K562 (cell line): Measurements from ENCODE around the gene PARD6A. TPM values are rescaled to one million over a fixed set of nuclear protein-coding genes. Genes with fewer than 3 reads are reported as not detected.

Experiments
- ATAC-seq: fragments of 200-7000 bp; cut with Tn5 transposase; 3 replicates; pipeline ENCODE4 v1.9.1; 2020; ENCODE audit warnings: moderate library complexity
- BruUV-seq: library from RNA; stranded (reverse); fragments of 400-500 nt; replicated peaks from 2 replicates; lab custom pipeline; 2021; lab: Mats Ljungman, UMichigan
- CTCF ChIA-PET: fragments of 300-600 bp; formaldehyde crosslinking; extraction: SDS; loops from one replicate; lab custom pipeline; 2021; ENCODE audit warnings: low intra/inter-chr PET ratio; lab: Yijun Ruan, JAX
- POLR2A ChIA-PET: fragments of 300-600, 350-650 bp; sonication (Branson Sonifier 250); formaldehyde crosslinking; extraction: SDS; loops from one replicate; lab custom pipeline; 2021; ENCODE audit warnings: antibody characterized with exemption, inconsistent platforms; lab: Yijun Ruan, JAX
- DNase-seq, 4 experiments: peaks; one replicate each; pipeline versions ENCODE4 v3.0.0 to v3.0.0-alpha.2; 2011 to 2018; ENCODE audit warnings: low spot score in 3 of 4, mixed read lengths in 3 of 4; ENCODE audit errors: extremely low read depth in 1 of 4
- FAIRE-seq: peaks from 2 replicates; lab custom pipeline; 2011; peaks lifted over from hg19 to GRCh38; lab: Jason Lieb, UNC
- H2AFZ ChIP-seq: 2 replicates; pipeline ENCODE4 v1.6.0; 2011; ENCODE audit warnings: low read depth, low read length, control low read depth, inconsistent platforms
- H3K27ac ChIP-seq: fragments of 200-600 bp; 3 replicates; pipeline ENCODE4 v1.8.0; 2011; ENCODE audit warnings: low read depth, mild to moderate bottlenecking, control low read depth, inconsistent platforms, low read length, moderate library complexity, mixed read lengths; ENCODE audit errors: extremely low read depth
- H3K27me3 ChIP-seq, 2 experiments: fragments of 300-600 bp in 1 of 2; 2 replicates in 1 of 2; 3 replicates in 1 of 2; pipeline versions ENCODE4 v1.6.0 to v1.8.0; 2011; ENCODE audit warnings: inconsistent platforms in 2 of 2, low read length in 2 of 2, mild to moderate bottlenecking in 1 of 2, mixed read lengths in 1 of 2, moderate library complexity in 1 of 2; ENCODE audit not compliant: control insufficient read depth in 2 of 2, insufficient read depth in 2 of 2
- H3K36me3 ChIP-seq: fragments of 300-600 bp; 3 replicates; pipeline ENCODE4 v1.8.0; 2011; ENCODE audit warnings: mild to moderate bottlenecking, low read length, inconsistent platforms; ENCODE audit not compliant: control insufficient read depth, insufficient read depth
- H3K4me1 ChIP-seq, 2 experiments: fragments of 200-600 bp in 1 of 2; replicated peaks in 1 of 2; 2 replicates in 1 of 2; 3 replicates in 1 of 2; pipeline versions ENCODE4 v1.5.1 to v1.8.0; 2011; ENCODE audit warnings: inconsistent platforms in 2 of 2, low read length in 2 of 2, mild to moderate bottlenecking in 1 of 2, mixed read lengths in 1 of 2, moderate library complexity in 1 of 2; ENCODE audit not compliant: control insufficient read depth in 2 of 2, insufficient read depth in 2 of 2
- H3K4me2 ChIP-seq: 2 replicates; pipeline ENCODE4 v1.6.1; 2011; ENCODE audit warnings: low read length, control low read depth, inconsistent platforms, mixed read lengths; ENCODE audit not compliant: insufficient read depth
- H3K4me3 ChIP-seq: fragments of 200-600 bp; sonication (generic), shearing (Covaris generic); 2 replicates; pipeline ENCODE4 v1.5.1; 2016; ENCODE audit warnings: control low read depth, inconsistent platforms
- H3K79me2 ChIP-seq: fragments of 200-600 bp; 3 replicates; pipeline ENCODE4 v1.8.0; 2011; ENCODE audit warnings: low read length, inconsistent platforms; ENCODE audit not compliant: control insufficient read depth, insufficient read depth
- H3K9ac ChIP-seq, 2 experiments: 2 replicates each; pipeline versions ENCODE4 v1.6.0 to v1.6.1; 2011; ENCODE audit warnings: low read depth in 2 of 2, low read length in 2 of 2, control low read depth in 1 of 2, inconsistent platforms in 1 of 2, mild to moderate bottlenecking in 1 of 2, mixed read lengths in 1 of 2; ENCODE audit not compliant: insufficient read depth in 1 of 2
- H3K9me1 ChIP-seq: one replicate; pipeline ENCODE4 v1.6.0; 2011; ENCODE audit warnings: inconsistent platforms, mild to moderate bottlenecking, low read length, moderate library complexity; ENCODE audit not compliant: control insufficient read depth, insufficient read depth
- H3K9me3 ChIP-seq: replicated peaks from 2 replicates; pipeline ENCODE4 v1.5.1; 2011; ENCODE audit warnings: low read depth, low read length, inconsistent platforms; ENCODE audit not compliant: control insufficient read depth, insufficient read depth
- H4K20me1 ChIP-seq: replicated peaks from 2 replicates; pipeline ENCODE4 v1.6.1; 2011; ENCODE audit warnings: low read length, inconsistent platforms, mixed read lengths; ENCODE audit not compliant: control insufficient read depth, insufficient read depth
- DIDO1 ChIP-seq: fragments of 450-650 bp; IDR thresholded peaks from 2 replicates; pipeline ENCODE4 v1.6.1; 2016; ENCODE audit warnings: low read depth, missing biosample characterization, missing genetic modification characterization
- ETV5 ChIP-seq: sonication (generic); formaldehyde crosslinking; IDR thresholded peaks from 2 replicates; pipeline ENCODE4 v1.4.0; 2020; ENCODE audit warnings: low read depth, mild to moderate bottlenecking, missing genetic modification reagents
- KDM4B ChIP-seq, 2 experiments: fragments of 450-650 bp in 1 of 2; sonication (generic) in 1 of 2; IDR thresholded peaks; 2 replicates each; pipeline ENCODE4 v1.6.1; 2016 to 2017; ENCODE audit warnings: borderline replicate concordance in 2 of 2, antibody characterized with exemption in 1 of 2, low read depth in 1 of 2, mild to moderate bottlenecking in 1 of 2
- MIER1 ChIP-seq: fragments of 450-650 bp; IDR thresholded peaks from 2 replicates; pipeline ENCODE4 v1.6.1; 2016; ENCODE audit warnings: antibody characterized with exemption, mild to moderate bottlenecking, low read depth
- NFATC3 ChIP-seq: fragments of 450-650 bp; IDR thresholded peaks from 2 replicates; pipeline ENCODE4 v1.6.1; 2017; ENCODE audit warnings: mild to moderate bottlenecking
- NR2C1 ChIP-seq, 2 experiments: fragments of 450-650 bp; IDR thresholded peaks; 2 replicates each; pipeline ENCODE4 v1.6.1; 2017; ENCODE audit warnings: mild to moderate bottlenecking in 2 of 2, antibody characterized with exemption in 1 of 2, inconsistent platforms in 1 of 2, missing compliant biosample characterization in 1 of 2, missing genetic modification characterization in 1 of 2
- TAF15 ChIP-seq: fragments of 200-400 bp; formaldehyde crosslinking; IDR thresholded peaks from 2 replicates; pipeline ENCODE4 v1.6.1; 2017; ENCODE audit warnings: mild to moderate bottlenecking, low read depth, low read length, moderate library complexity
- ZNF121 ChIP-seq: sonication (generic); formaldehyde crosslinking; conservative IDR thresholded peaks from 2 replicates; pipeline ENCODE4 v1.8.0; 2022; ENCODE audit warnings: missing genetic modification reagents
- ZNF146 ChIP-seq: IDR thresholded peaks from one replicate; pipeline ENCODE4 v1.6.1; 2018; ENCODE audit warnings: missing compliant biosample characterization; ENCODE audit not compliant: unreplicated experiment
- ZNF197 ChIP-seq: fragments of 200-800 bp; sonication (Bioruptor generic); IDR thresholded peaks from 2 replicates; pipeline ENCODE4 v1.6.1; 2016; ENCODE audit warnings: low read depth, missing genetic modification characterization, missing compliant biosample characterization
- ZNF232 ChIP-seq: sonication (generic); formaldehyde crosslinking; IDR thresholded peaks from 2 replicates; pipeline ENCODE4 v1.8.0; 2022; ENCODE audit warnings: mild to moderate bottlenecking, missing genetic modification reagents
- ZNF3 ChIP-seq: fragments of 250-450 bp; sonication (Bioruptor Pico); IDR thresholded peaks from 2 replicates; pipeline ENCODE4 v1.5.0; 2021; ENCODE audit warnings: mild to moderate bottlenecking, moderate library complexity
- ZNF717 ChIP-seq: fragments of 250-450 bp; sonication (Bioruptor Pico); IDR thresholded peaks from 2 replicates; pipeline ENCODE4 v1.5.0; 2021
- WGBS: fragments of 100-300 bp; shearing (Covaris generic); methylation state at CpG from one replicate; pipeline ENCODE4 v1.1.6; 2016; ENCODE audit warnings: low coverage, mixed read lengths; ENCODE audit not compliant: insufficient coverage; ENCODE audit errors: missing lambda C conversion rate; 5-methylcytosine and 5-hydroxymethylcytosine counted together
- in situ Hi-C: fragments of 300-500 bp; cut with MboI; formaldehyde crosslinking; loops from 4 replicates; pipeline ENCODE4 v1.15.0; 2018; ENCODE audit warnings: inconsistent platforms, mixed read lengths
- intact Hi-C: fragments of 100-400 bp; cut with micrococcal nuclease; formaldehyde crosslinking; loops from 2 replicates; pipeline ENCODE4 v1.14.2; 2022
- polyA plus RNA-seq, 8 experiments: library from polyadenylated mRNA; depleted of rRNA in 4 of 8; stranded (reverse) in 5 of 8; unstranded in 3 of 8; fragments of >200 nt; fragmentation: Nextera tagmentation in 2 of 8; fragmentation: Illumina TruSeq in 1 of 8; extraction: Ambion mirVana in 2 of 8; extraction: Trizol in 1 of 8; gene quantifications; 2 replicates each; pipeline versions ENCODE4 v1.2.1 to v1.2.3, GENCODE V29; 2011 to 2014; ENCODE audit warnings: inconsistent platforms in 1 of 8, missing spikeins in 1 of 8
- total RNA-seq, 7 experiments: library from RNA; depleted of rRNA in 6 of 7; stranded (reverse); fragments of >200 nt in 6 of 7; fragmentation: Illumina TruSeq in 2 of 7; extraction: Trizol in 2 of 7; gene quantifications; 2 replicates each; pipeline versions ENCODE4 v1.2.1 to v1.2.3, GENCODE V29; 2011 to 2021; ENCODE audit warnings: low replicate concordance in 1 of 7
- TF ChIP-seq, protein P1 (sequence below): fragments of 450-650 bp; IDR thresholded peaks from 2 replicates; pipeline ENCODE4 v1.6.1; 2017; ENCODE audit warnings: mild to moderate bottlenecking, moderate library complexity
- TF ChIP-seq, protein P2 (sequence below): IDR thresholded peaks from 2 replicates; pipeline ENCODE4 v1.6.1; 2011; ENCODE audit warnings: borderline replicate concordance, low read depth, mild to moderate bottlenecking, moderate library complexity, low read length; ENCODE audit not compliant: insufficient read depth, poor library complexity, severe bottlenecking
- TF ChIP-seq, protein P3 (sequence below): sonication (generic); formaldehyde crosslinking; IDR thresholded peaks from 2 replicates; pipeline ENCODE4 v1.8.1; 2023; ENCODE audit warnings: mild to moderate bottlenecking, missing genetic modification reagents

The PARD6A gene
- total and polyA plus RNA-seq, 9 of the 15 experiments (the other 6 are each of a cell fraction or from before 2014, with no cell fraction given), result 0.04 to 2.0 (median 0.44) TPM

DNA sequence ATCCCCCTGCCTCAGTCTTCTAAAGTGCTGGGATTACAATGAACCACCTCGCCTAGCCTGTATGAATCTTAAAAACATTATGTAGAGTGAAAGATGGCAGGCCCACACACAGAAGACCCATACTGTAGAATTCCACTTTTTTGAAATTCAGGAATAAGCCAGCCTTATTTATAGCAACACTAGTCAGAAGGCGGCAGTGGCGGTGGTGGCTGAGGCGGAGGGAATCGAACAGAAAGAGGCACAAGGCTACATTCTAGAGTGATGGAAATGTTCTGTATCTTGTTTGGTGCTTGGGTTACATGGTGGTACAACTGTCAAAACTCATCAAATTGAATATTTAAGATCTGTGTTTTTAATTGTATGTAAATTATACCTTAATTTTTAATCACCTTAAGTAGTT, 47.0 kb downstream of the PARD6A start:
- ATAC-seq, result no peak
- Histone ChIP-seq H3K27me3 (no peaks in the 10 kb centered on the region), H3K9me1 (no peaks in the 10 kb centered on the region), H3K9ac (no peak overlapping the region), H3K27ac (no peak overlapping the region), H3K4me1 (peaks cover 0 to 4% of the 10 kb centered on the region in 2 experiments; a peak in 2 of 5 replicates), H2AFZ (no peak overlapping the region), H3K79me2 (0 out of 3 replicates have a peak, but pooled peaks cover 4% of the 10 kb centered on the region), H4K20me1 (0 out of 2 replicates have a peak, but pooled peaks cover 4% of the 10 kb centered on the region), H3K9me3 (no peaks in the 10 kb centered on the region), H3K4me2 (no peak overlapping the region), H3K36me3 (no peaks in the 10 kb centered on the region), H3K4me3 (no peak overlapping the region)
- no peak for DNase-seq
- TF ChIP-seq ZNF197 (CRISPR knock-in tag), result no peak
- TF ChIP-seq, protein P1, sequence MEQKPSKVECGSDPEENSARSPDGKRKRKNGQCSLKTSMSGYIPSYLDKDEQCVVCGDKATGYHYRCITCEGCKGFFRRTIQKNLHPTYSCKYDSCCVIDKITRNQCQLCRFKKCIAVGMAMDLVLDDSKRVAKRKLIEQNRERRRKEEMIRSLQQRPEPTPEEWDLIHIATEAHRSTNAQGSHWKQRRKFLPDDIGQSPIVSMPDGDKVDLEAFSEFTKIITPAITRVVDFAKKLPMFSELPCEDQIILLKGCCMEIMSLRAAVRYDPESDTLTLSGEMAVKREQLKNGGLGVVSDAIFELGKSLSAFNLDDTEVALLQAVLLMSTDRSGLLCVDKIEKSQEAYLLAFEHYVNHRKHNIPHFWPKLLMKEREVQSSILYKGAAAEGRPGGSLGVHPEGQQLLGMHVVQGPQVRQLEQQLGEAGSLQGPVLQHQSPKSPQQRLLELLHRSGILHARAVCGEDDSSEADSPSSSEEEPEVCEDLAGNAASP, result no peak
- TF ChIP-seq ZNF717 (CRISPR knock-in tag), result no peak
- no peak for TF ChIP-seq NFATC3
- TF ChIP-seq ZNF146 (CRISPR knock-in tag), result no peak
- TF ChIP-seq DIDO1 (tag), result no peak
- no peak for TF ChIP-seq ZNF121 (CRISPR knock-in tag)
- TF ChIP-seq, protein P2, sequence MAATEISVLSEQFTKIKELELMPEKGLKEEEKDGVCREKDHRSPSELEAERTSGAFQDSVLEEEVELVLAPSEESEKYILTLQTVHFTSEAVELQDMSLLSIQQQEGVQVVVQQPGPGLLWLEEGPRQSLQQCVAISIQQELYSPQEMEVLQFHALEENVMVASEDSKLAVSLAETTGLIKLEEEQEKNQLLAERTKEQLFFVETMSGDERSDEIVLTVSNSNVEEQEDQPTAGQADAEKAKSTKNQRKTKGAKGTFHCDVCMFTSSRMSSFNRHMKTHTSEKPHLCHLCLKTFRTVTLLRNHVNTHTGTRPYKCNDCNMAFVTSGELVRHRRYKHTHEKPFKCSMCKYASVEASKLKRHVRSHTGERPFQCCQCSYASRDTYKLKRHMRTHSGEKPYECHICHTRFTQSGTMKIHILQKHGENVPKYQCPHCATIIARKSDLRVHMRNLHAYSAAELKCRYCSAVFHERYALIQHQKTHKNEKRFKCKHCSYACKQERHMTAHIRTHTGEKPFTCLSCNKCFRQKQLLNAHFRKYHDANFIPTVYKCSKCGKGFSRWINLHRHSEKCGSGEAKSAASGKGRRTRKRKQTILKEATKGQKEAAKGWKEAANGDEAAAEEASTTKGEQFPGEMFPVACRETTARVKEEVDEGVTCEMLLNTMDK, result no peak
- TF ChIP-seq ZNF3 (CRISPR knock-in tag), result no peak
- TF ChIP-seq TAF15, result no peak
- TF ChIP-seq MIER1, result no peak
- no peak for TF ChIP-seq NR2C1 (IDR thresholded peaks at IDR 0.05)
- no peak for TF ChIP-seq NR2C1 (tag; IDR thresholded peaks at IDR 0.05)
- no peak for TF ChIP-seq KDM4B (IDR thresholded peaks at IDR 0.05; ENCODE audit: borderline replicate concordance in 2 of 2, low read depth in 1 of 2)
- TF ChIP-seq, protein P3, sequence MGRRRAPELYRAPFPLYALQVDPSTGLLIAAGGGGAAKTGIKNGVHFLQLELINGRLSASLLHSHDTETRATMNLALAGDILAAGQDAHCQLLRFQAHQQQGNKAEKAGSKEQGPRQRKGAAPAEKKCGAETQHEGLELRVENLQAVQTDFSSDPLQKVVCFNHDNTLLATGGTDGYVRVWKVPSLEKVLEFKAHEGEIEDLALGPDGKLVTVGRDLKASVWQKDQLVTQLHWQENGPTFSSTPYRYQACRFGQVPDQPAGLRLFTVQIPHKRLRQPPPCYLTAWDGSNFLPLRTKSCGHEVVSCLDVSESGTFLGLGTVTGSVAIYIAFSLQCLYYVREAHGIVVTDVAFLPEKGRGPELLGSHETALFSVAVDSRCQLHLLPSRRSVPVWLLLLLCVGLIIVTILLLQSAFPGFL (CRISPR knock-in tag), result no peak
- no peak for TF ChIP-seq ZNF232 (CRISPR knock-in tag)
- TF ChIP-seq ETV5, result no peak
- BruUV-seq, result no TSS peak
- ChIA-PET CTCF (no interaction called here), POLR2A (interaction anchor here (0.6 to 0.7 kb wide), 2 partner anchors 10 to 23 kb away, joined by 4 read pairs; no protein-coding TSS in a partner anchor)
- FAIRE-seq, result no peak
- in situ Hi-C loops, result no loop called here
- intact Hi-C loops, result no loop called here
- 85% methylated on average over 5 of the region's 5 CpGs for WGBS
